ENCODE measurements around the gene PCDHB13. TPM values are rescaled to one million over a fixed set of nuclear protein-coding genes. Genes with fewer than 3 reads are reported as not detected.
"Not testable (repeated sequence)": the region's sequence is repeated elsewhere in the genome, so short reads cannot be mapped to it uniquely, and the experiment has no call there.

The PCDHB13 gene
- total RNA-seq, 2 experiments from 2014 or later: not detected

- no peaks in the 10 kb centered on the region for H3K4me1 Mint-ChIP-seq (ENCODE audit: low read depth)
- Histone ChIP-seq H3K36me3 (ENCODE audit: insufficient read depth, low read length) (no peaks in the 10 kb centered on the region), H3K27me3 (ENCODE audit: control insufficient read depth in 1 of 2, insufficient read depth in 2 of 2, low read length in 2 of 2) (peaks cover 11 to 53% of the 10 kb centered on the region in 2 experiments), H3K4me3 (ENCODE audit: low read length) (no peak within 1 kb of the TSS), H3K4me1 (ENCODE audit: insufficient read depth, low read length) (no peaks in the 10 kb centered on the region), H3K27ac (ENCODE audit: low read depth in 1 of 2, low read length in 2 of 2) (no peak within 1 kb of the TSS), H3K9me3 (ENCODE audit: control insufficient read depth in 1 of 2, insufficient read depth in 1 of 2, low read length in 2 of 2) (peaks cover 3 to 12% of the 10 kb centered on the region in 2 experiments)
- POLR2A ChIA-PET: no interaction called here
- H3K27me3 Mint-ChIP-seq: peaks cover 89% of the 10 kb centered on the region
- TF ChIP-seq, protein P1, sequence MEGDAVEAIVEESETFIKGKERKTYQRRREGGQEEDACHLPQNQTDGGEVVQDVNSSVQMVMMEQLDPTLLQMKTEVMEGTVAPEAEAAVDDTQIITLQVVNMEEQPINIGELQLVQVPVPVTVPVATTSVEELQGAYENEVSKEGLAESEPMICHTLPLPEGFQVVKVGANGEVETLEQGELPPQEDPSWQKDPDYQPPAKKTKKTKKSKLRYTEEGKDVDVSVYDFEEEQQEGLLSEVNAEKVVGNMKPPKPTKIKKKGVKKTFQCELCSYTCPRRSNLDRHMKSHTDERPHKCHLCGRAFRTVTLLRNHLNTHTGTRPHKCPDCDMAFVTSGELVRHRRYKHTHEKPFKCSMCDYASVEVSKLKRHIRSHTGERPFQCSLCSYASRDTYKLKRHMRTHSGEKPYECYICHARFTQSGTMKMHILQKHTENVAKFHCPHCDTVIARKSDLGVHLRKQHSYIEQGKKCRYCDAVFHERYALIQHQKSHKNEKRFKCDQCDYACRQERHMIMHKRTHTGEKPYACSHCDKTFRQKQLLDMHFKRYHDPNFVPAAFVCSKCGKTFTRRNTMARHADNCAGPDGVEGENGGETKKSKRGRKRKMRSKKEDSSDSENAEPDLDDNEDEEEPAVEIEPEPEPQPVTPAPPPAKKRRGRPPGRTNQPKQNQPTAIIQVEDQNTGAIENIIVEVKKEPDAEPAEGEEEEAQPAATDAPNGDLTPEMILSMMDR (IDR thresholded peaks at IDR 0.05): no peak
- H3K9me3 Mint-ChIP-seq: no peaks in the 10 kb centered on the region
- H3K4me3 Mint-ChIP-seq: no peak within 1 kb of the TSS
- no peak within 1 kb of the TSS for H3K27ac Mint-ChIP-seq
- ATAC-seq (ENCODE audit: poor library complexity): no peak
- CTCF ChIA-PET: no interaction called here
- intact Hi-C loops (cut with DNase I, micrococcal nuclease): no loop called here
- H3K36me3 Mint-ChIP-seq (ENCODE audit: low read depth): no peaks in the 10 kb centered on the region
- peak in 1 of 14 experiments; percentile 3 for DNase-seq
These were observed 5.2 kb upstream of the PCDHB13 start, which contains the start of gene PCDHB12 for GRCh38 chr5:141208478-141208877. Gene PCDHB12 (plus strand): TSS chr5:141208719. CDS start chr5:141208908, 189 bp downstream.

GRCh38 chr5:141210281-141210680 lies 3.4 kb upstream of the PCDHB13 start:
- DNase-seq; H3K36me3 Mint-ChIP-seq (ENCODE audit: low read depth); H3K4me1 ChIP-seq (ENCODE audit: insufficient read depth, low read length); H3K4me3 ChIP-seq (ENCODE audit: low read length); intact Hi-C loops (cut with DNase I, micrococcal nuclease); H3K36me3 ChIP-seq (ENCODE audit: insufficient read depth, low read length); H3K27ac ChIP-seq (ENCODE audit: low read depth in 1 of 2, low read length in 2 of 2); ATAC-seq (ENCODE audit: poor library complexity); H3K9me3 Mint-ChIP-seq; CTCF ChIA-PET; POLR2A ChIA-PET; H3K4me1 Mint-ChIP-seq (ENCODE audit: low read depth); H3K4me3 Mint-ChIP-seq; H3K27ac Mint-ChIP-seq: not testable (repeated sequence)
- Histone ChIP-seq H3K27me3 (ENCODE audit: control insufficient read depth in 1 of 2, insufficient read depth in 2 of 2, low read length in 2 of 2) (peaks cover 11 to 53% of the 10 kb centered on the region in 2 experiments), H3K9me3 (ENCODE audit: control insufficient read depth in 1 of 2, insufficient read depth in 1 of 2, low read length in 2 of 2) (peaks cover 3 to 14% of the 10 kb centered on the region in 2 experiments)
- peaks cover 90% of the 10 kb centered on the region for H3K27me3 Mint-ChIP-seq

DNA sequence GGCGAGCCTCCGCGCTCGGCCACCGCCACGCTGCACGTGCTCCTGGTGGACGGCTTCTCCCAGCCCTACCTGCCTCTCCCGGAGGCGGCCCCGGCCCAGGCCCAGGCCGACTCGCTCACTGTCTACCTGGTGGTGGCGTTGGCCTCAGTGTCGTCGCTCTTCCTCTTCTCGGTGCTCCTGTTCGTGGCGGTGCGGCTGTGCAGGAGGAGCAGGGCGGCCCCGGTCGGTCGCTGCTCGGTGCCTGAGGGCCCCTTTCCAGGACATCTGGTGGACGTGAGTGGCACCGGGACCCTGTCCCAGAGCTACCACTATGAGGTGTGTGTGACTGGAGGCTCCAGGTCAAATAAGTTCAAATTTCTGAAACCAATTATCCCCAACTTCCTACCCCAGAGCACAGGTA lies 2.9 kb upstream of the PCDHB13 start:
- DNase-seq; H3K4me3 Mint-ChIP-seq; H3K36me3 ChIP-seq (ENCODE audit: insufficient read depth, low read length); H3K4me1 ChIP-seq (ENCODE audit: insufficient read depth, low read length); H3K36me3 Mint-ChIP-seq (ENCODE audit: low read depth); POLR2A ChIA-PET; H3K4me1 Mint-ChIP-seq (ENCODE audit: low read depth); intact Hi-C loops (cut with DNase I, micrococcal nuclease); H3K27ac ChIP-seq (ENCODE audit: low read depth in 1 of 2, low read length in 2 of 2); H3K4me3 ChIP-seq (ENCODE audit: low read length); H3K27ac Mint-ChIP-seq; CTCF ChIA-PET; H3K9me3 Mint-ChIP-seq; ATAC-seq (ENCODE audit: poor library complexity): not testable (repeated sequence)
- Histone ChIP-seq H3K9me3 (ENCODE audit: control insufficient read depth in 1 of 2, insufficient read depth in 1 of 2, low read length in 2 of 2) (peaks cover 3 to 17% of the 10 kb centered on the region in 2 experiments), H3K27me3 (ENCODE audit: control insufficient read depth in 1 of 2, insufficient read depth in 2 of 2, low read length in 2 of 2) (peaks cover 11 to 53% of the 10 kb centered on the region in 2 experiments)
- H3K27me3 Mint-ChIP-seq: peaks cover 87% of the 10 kb centered on the region

DNA sequence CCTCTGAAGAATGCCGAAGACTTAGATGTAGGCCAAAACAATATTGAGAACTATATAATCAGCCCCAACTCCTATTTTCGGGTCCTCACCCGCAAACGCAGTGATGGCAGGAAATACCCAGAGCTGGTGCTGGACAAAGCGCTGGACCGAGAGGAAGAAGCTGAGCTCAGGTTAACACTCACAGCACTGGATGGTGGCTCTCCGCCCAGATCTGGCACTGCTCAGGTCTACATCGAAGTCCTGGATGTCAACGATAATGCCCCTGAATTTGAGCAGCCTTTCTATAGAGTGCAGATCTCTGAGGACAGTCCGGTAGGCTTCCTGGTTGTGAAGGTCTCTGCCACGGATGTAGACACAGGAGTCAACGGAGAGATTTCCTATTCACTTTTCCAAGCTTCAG lies 864 bp downstream of the PCDHB13 start:
- H3K9me3 Mint-ChIP-seq; intact Hi-C loops (cut with DNase I, micrococcal nuclease); DNase-seq; ATAC-seq (ENCODE audit: poor library complexity); H3K36me3 Mint-ChIP-seq (ENCODE audit: low read depth); CTCF ChIA-PET; H3K4me1 Mint-ChIP-seq (ENCODE audit: low read depth); POLR2A ChIA-PET; H3K27ac Mint-ChIP-seq; H3K36me3 ChIP-seq (ENCODE audit: insufficient read depth, low read length); H3K4me3 ChIP-seq (ENCODE audit: low read length); H3K4me3 Mint-ChIP-seq; H3K4me1 ChIP-seq (ENCODE audit: insufficient read depth, low read length); H3K27ac ChIP-seq (ENCODE audit: low read depth in 1 of 2, low read length in 2 of 2): not testable (repeated sequence)
- Histone ChIP-seq H3K27me3 (ENCODE audit: control insufficient read depth in 1 of 2, insufficient read depth in 2 of 2, low read length in 2 of 2) (peaks cover 15 to 54% of the 10 kb centered on the region in 2 experiments), H3K9me3 (ENCODE audit: control insufficient read depth in 1 of 2, insufficient read depth in 1 of 2, low read length in 2 of 2) (peaks cover 27 to 31% of the 10 kb centered on the region in 2 experiments)
- H3K27me3 Mint-ChIP-seq: peaks cover 73% of the 10 kb centered on the region

- not testable (repeated sequence) for H3K4me1 Mint-ChIP-seq (ENCODE audit: low read depth); H3K9me3 Mint-ChIP-seq
These were observed 1.8 kb downstream of the PCDHB13 start for GRCh38 chr5:141215504-141215903.

DNA sequence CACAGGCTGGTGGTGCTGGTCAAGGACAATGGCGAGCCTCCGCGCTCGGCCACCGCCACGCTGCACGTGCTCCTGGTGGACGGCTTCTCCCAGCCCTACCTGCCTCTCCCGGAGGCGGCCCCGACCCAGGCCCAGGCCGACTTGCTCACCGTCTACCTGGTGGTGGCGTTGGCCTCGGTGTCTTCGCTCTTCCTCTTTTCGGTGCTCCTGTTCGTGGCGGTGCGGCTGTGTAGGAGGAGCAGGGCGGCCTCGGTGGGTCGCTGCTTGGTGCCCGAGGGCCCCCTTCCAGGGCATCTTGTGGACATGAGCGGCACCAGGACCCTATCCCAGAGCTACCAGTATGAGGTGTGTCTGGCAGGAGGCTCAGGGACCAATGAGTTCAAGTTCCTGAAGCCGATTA lies 2.3 kb downstream of the PCDHB13 start:
- peaks cover 15 to 52% of the 10 kb centered on the region in 2 experiments for H3K27me3 ChIP-seq (ENCODE audit: control insufficient read depth in 1 of 2, insufficient read depth in 2 of 2, low read length in 2 of 2)
- H3K27ac ChIP-seq (ENCODE audit: low read depth in 1 of 2, low read length in 2 of 2); H3K27ac Mint-ChIP-seq; H3K9me3 Mint-ChIP-seq; DNase-seq; H3K36me3 ChIP-seq (ENCODE audit: insufficient read depth, low read length); intact Hi-C loops (cut with DNase I, micrococcal nuclease); H3K36me3 Mint-ChIP-seq (ENCODE audit: low read depth); H3K4me1 ChIP-seq (ENCODE audit: insufficient read depth, low read length); POLR2A ChIA-PET; H3K4me1 Mint-ChIP-seq (ENCODE audit: low read depth); CTCF ChIA-PET; H3K4me3 ChIP-seq (ENCODE audit: low read length); H3K4me3 Mint-ChIP-seq; ATAC-seq (ENCODE audit: poor library complexity): not testable (repeated sequence)
- peaks cover 78% of the 10 kb centered on the region for H3K27me3 Mint-ChIP-seq
- peaks cover 19 to 26% of the 10 kb centered on the region in 2 experiments for H3K9me3 ChIP-seq (ENCODE audit: control insufficient read depth in 1 of 2, insufficient read depth in 1 of 2, low read length in 2 of 2)

More at GRCh38 chr5:141215504-141215903, 1.8 kb downstream of the PCDHB13 start:
- POLR2A ChIA-PET; DNase-seq; H3K4me3 Mint-ChIP-seq; ATAC-seq (ENCODE audit: poor library complexity); H3K27ac ChIP-seq (ENCODE audit: low read depth in 1 of 2, low read length in 2 of 2); H3K4me1 ChIP-seq (ENCODE audit: insufficient read depth, low read length); CTCF ChIA-PET; H3K27ac Mint-ChIP-seq; intact Hi-C loops (cut with DNase I, micrococcal nuclease); H3K36me3 ChIP-seq (ENCODE audit: insufficient read depth, low read length); H3K36me3 Mint-ChIP-seq (ENCODE audit: low read depth); H3K4me3 ChIP-seq (ENCODE audit: low read length): not testable (repeated sequence)
- peaks cover 11 to 55% of the 10 kb centered on the region in 2 experiments for H3K27me3 ChIP-seq (ENCODE audit: control insufficient read depth in 1 of 2, insufficient read depth in 2 of 2, low read length in 2 of 2)
- peaks cover 76% of the 10 kb centered on the region for H3K27me3 Mint-ChIP-seq
- H3K9me3 ChIP-seq (ENCODE audit: control insufficient read depth in 1 of 2, insufficient read depth in 1 of 2, low read length in 2 of 2): peaks cover 25 to 27% of the 10 kb centered on the region in 2 experiments
